Stimulated activated naive CD8-positive, alpha-beta T cell treated with anti-CD3 and anti-CD28 coated beads, Interleukin-15, Interleukin-2, amounts not matched to agents 100 ng/mL and 50 ng/mL, for 24 hours (primary cell): ENCODE data around the gene SYNJ2.
A peak's percentile ranks its signal among the peaks of the same experiment; 100 is the strongest.

Source experiments
- H3K27ac Mint-ChIP-seq: one replicate; pipeline ENCODE4 v1.8.0; 2021; ENCODE audit warnings: mild to moderate bottlenecking, mixed read lengths
- H3K27me3 Mint-ChIP-seq: one replicate; pipeline ENCODE4 v1.8.0; 2021; ENCODE audit warnings: mixed read lengths
- H3K36me3 Mint-ChIP-seq: one replicate; pipeline ENCODE4 v1.8.0; 2021; ENCODE audit warnings: low read depth, mixed read lengths
- H3K4me1 Mint-ChIP-seq: one replicate; pipeline ENCODE4 v1.8.0; 2021; ENCODE audit warnings: low read depth, mixed read lengths
- H3K4me3 Mint-ChIP-seq: one replicate; pipeline ENCODE4 v1.8.0; 2021; ENCODE audit warnings: mild to moderate bottlenecking, mixed read lengths
- H3K9me3 Mint-ChIP-seq: one replicate; pipeline ENCODE4 v1.8.0; 2021; ENCODE audit warnings: mixed read lengths

Gene SYNJ2

GRCh38 chr6:157982563-157983405, 1.1 kb downstream of the SYNJ2 start:
- Mint-ChIP-seq H3K27me3 (peaks cover 9% of the 10 kb centered on the region), H3K27ac (peak overlapping the region; percentile 86), H3K9me3 (no peaks in the 10 kb centered on the region), H3K36me3 (no peaks in the 10 kb centered on the region), H3K4me3 (peak overlapping the region; percentile 85), H3K4me1 (peaks cover 58% of the 10 kb centered on the region)

GRCh38 chr6:157983406-157984119, 1.9 kb downstream of the SYNJ2 start:
- H3K27ac Mint-ChIP-seq: peak overlapping the region; percentile 85
- H3K9me3 Mint-ChIP-seq: no peaks in the 10 kb centered on the region
- H3K27me3 Mint-ChIP-seq: peaks cover 9% of the 10 kb centered on the region
- peaks cover 58% of the 10 kb centered on the region for H3K4me1 Mint-ChIP-seq
- peak overlapping the region; percentile 85 for H3K4me3 Mint-ChIP-seq
- H3K36me3 Mint-ChIP-seq: no peaks in the 10 kb centered on the region

- Mint-ChIP-seq H3K4me3 (peak overlapping the region; percentile 85), H3K27ac (peak overlapping the region; percentile 52), H3K27me3 (peaks cover 9% of the 10 kb centered on the region), H3K4me1 (peaks cover 62% of the 10 kb centered on the region), H3K36me3 (no peaks in the 10 kb centered on the region), H3K9me3 (no peaks in the 10 kb centered on the region)
Observed at GRCh38 chr6:157984128-157984527, 2.5 kb downstream of the SYNJ2 start.

GRCh38 chr6:157984686-157985225, 3.1 kb downstream of the SYNJ2 start:
- H3K27me3 Mint-ChIP-seq: peaks cover 9% of the 10 kb centered on the region
- H3K4me3 Mint-ChIP-seq: peak overlapping the region; percentile 85
- peaks cover 67% of the 10 kb centered on the region for H3K4me1 Mint-ChIP-seq
- H3K27ac Mint-ChIP-seq: peak overlapping the region; percentile 52
- no peaks in the 10 kb centered on the region for H3K9me3 Mint-ChIP-seq
- H3K36me3 Mint-ChIP-seq: no peaks in the 10 kb centered on the region

- Mint-ChIP-seq H3K9me3 (no peaks in the 10 kb centered on the region), H3K27me3 (peaks cover under 1% of the 10 kb centered on the region), H3K36me3 (no peaks in the 10 kb centered on the region), H3K27ac (no peak overlapping the region), H3K4me3 (peak overlapping the region; percentile 85), H3K4me1 (peaks cover 67% of the 10 kb centered on the region)
Observed at GRCh38 chr6:157985378-157986155, 3.9 kb downstream of the SYNJ2 start.

- no peaks in the 10 kb centered on the region for H3K36me3 Mint-ChIP-seq
- H3K27ac Mint-ChIP-seq: no peak overlapping the region
- no peak overlapping the region for H3K4me3 Mint-ChIP-seq
- H3K27me3 Mint-ChIP-seq: no peaks in the 10 kb centered on the region
- peaks cover 63% of the 10 kb centered on the region for H3K4me1 Mint-ChIP-seq
- H3K9me3 Mint-ChIP-seq: no peaks in the 10 kb centered on the region
Observed at GRCh38 chr6:157987788-157988699, 6.4 kb downstream of the SYNJ2 start.

- H3K27me3 Mint-ChIP-seq: no peaks in the 10 kb centered on the region
- peaks cover 5% of the 10 kb centered on the region for H3K36me3 Mint-ChIP-seq
- H3K4me3 Mint-ChIP-seq: no peak overlapping the region
- H3K9me3 Mint-ChIP-seq: no peaks in the 10 kb centered on the region
- no peak overlapping the region for H3K27ac Mint-ChIP-seq
- peaks cover 61% of the 10 kb centered on the region for H3K4me1 Mint-ChIP-seq
Observed at GRCh38 chr6:157988700-157989063, 7.0 kb downstream of the SYNJ2 start.

- Mint-ChIP-seq H3K27ac (peak overlapping the region; percentile 55), H3K9me3 (no peaks in the 10 kb centered on the region), H3K36me3 (peaks cover 5% of the 10 kb centered on the region), H3K27me3 (no peaks in the 10 kb centered on the region), H3K4me3 (peak overlapping the region; percentile 23), H3K4me1 (peaks cover 55% of the 10 kb centered on the region)
Observed at GRCh38 chr6:157989541-157990289, 8.1 kb downstream of the SYNJ2 start.

GRCh38 chr6:157990321-157991066, 8.8 kb downstream of the SYNJ2 start:
- peaks cover 47% of the 10 kb centered on the region for H3K4me1 Mint-ChIP-seq
- peak overlapping the region; percentile 61 for H3K4me3 Mint-ChIP-seq
- H3K27ac Mint-ChIP-seq: no peak overlapping the region
- H3K27me3 Mint-ChIP-seq: no peaks in the 10 kb centered on the region
- H3K9me3 Mint-ChIP-seq: no peaks in the 10 kb centered on the region
- peaks cover 10% of the 10 kb centered on the region for H3K36me3 Mint-ChIP-seq

- H3K4me1 Mint-ChIP-seq: peaks cover 45% of the 10 kb centered on the region
- H3K27me3 Mint-ChIP-seq: no peaks in the 10 kb centered on the region
- peaks cover 13% of the 10 kb centered on the region for H3K36me3 Mint-ChIP-seq
- no peak overlapping the region for H3K27ac Mint-ChIP-seq
- no peaks in the 10 kb centered on the region for H3K9me3 Mint-ChIP-seq
- peak overlapping the region; percentile 61 for H3K4me3 Mint-ChIP-seq
Observed at GRCh38 chr6:157991067-157991432, 9.4 kb downstream of the SYNJ2 start.

GRCh38 chr6:157993076-157993475, 11.4 kb downstream of the SYNJ2 start:
- no peak overlapping the region for H3K4me3 Mint-ChIP-seq
- no peaks in the 10 kb centered on the region for H3K9me3 Mint-ChIP-seq
- no peak overlapping the region for H3K27ac Mint-ChIP-seq
- H3K36me3 Mint-ChIP-seq: peaks cover 20% of the 10 kb centered on the region
- no peaks in the 10 kb centered on the region for H3K27me3 Mint-ChIP-seq
- H3K4me1 Mint-ChIP-seq: peaks cover 48% of the 10 kb centered on the region

GRCh38 chr6:157994125-157994795, 12.6 kb downstream of the SYNJ2 start:
- Mint-ChIP-seq H3K9me3 (no peaks in the 10 kb centered on the region), H3K27me3 (no peaks in the 10 kb centered on the region), H3K4me3 (no peak overlapping the region), H3K27ac (no peak overlapping the region), H3K36me3 (peaks cover 25% of the 10 kb centered on the region), H3K4me1 (peaks cover 43% of the 10 kb centered on the region)
